ENCODE measurements around the gene C3orf85.

Gene C3orf85

DNA sequence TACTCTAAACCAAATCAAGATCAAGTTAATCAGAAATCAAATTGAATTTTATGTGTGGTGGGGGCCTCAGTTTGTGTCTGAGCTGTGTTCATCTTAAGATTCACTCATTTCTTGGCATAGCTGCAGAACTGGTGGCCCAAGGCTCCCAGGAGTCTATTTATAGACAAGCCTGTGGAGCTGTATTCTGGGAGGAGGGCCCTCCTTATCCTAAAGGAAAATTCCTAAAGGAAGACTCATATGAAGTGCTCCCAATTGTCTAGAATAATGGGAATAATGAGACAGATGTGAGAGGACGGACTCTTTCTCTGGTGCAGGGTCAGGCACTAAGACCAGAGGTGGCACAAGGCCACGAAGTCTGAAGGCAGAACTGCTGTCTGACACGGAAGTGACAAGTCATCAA lies 38.9 kb downstream of the C3orf85 start:
- H3K4me1 ChIP-seq (ENCODE audit: control insufficient read depth, low read length): no peaks in the 10 kb centered on the region

DNA sequence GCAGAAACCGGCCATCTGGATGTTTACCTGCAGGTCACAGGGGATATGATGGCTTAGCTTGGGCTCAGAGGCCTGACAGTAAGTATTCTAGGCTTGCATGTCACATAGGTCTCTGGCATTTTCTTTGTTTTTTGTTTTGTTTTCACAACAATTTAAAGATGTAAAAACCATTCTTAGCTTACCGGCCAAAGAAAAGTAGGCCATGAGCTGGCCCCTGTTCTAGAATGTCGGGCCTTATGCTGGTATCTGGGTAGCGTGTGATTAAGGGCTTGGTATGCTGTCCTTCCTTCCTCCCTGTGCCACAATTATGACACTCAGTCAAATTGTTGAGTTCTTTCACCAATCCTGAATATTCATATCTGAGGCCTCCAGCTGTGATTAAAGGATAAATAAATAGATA lies 40.2 kb downstream of the C3orf85 start:
- no peak for TF ChIP-seq EZH2phosphoT487 (IDR thresholded peaks at IDR 0.05; ENCODE audit: borderline replicate concordance, low read length)
- TF ChIP-seq, protein P1, sequence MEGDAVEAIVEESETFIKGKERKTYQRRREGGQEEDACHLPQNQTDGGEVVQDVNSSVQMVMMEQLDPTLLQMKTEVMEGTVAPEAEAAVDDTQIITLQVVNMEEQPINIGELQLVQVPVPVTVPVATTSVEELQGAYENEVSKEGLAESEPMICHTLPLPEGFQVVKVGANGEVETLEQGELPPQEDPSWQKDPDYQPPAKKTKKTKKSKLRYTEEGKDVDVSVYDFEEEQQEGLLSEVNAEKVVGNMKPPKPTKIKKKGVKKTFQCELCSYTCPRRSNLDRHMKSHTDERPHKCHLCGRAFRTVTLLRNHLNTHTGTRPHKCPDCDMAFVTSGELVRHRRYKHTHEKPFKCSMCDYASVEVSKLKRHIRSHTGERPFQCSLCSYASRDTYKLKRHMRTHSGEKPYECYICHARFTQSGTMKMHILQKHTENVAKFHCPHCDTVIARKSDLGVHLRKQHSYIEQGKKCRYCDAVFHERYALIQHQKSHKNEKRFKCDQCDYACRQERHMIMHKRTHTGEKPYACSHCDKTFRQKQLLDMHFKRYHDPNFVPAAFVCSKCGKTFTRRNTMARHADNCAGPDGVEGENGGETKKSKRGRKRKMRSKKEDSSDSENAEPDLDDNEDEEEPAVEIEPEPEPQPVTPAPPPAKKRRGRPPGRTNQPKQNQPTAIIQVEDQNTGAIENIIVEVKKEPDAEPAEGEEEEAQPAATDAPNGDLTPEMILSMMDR (IDR thresholded peaks at IDR 0.05; ENCODE audit: low read depth, low read length, poor library complexity, severe bottlenecking): no peak
- H3K4me3 ChIP-seq (ENCODE audit: low read length): no peak overlapping the region
- no peaks in the 10 kb centered on the region for H3K4me1 ChIP-seq (ENCODE audit: control insufficient read depth, low read length)
- no peaks in the 10 kb centered on the region for H3F3A ChIP-seq (ENCODE audit: control insufficient read depth, insufficient read depth)
- H3K9me3 ChIP-seq (ENCODE audit: control insufficient read depth, insufficient read depth, low read length): no peaks in the 10 kb centered on the region
- H3K27ac ChIP-seq (ENCODE audit: low read depth, low read length): no peak overlapping the region
- no peaks in the 10 kb centered on the region for H3K27me3 ChIP-seq (ENCODE audit: control insufficient read depth, low read length)
- H3K4me2 ChIP-seq (ENCODE audit: low read length): no peak overlapping the region
- no peaks in the 10 kb centered on the region for H3K9me2 ChIP-seq (replicated peaks; ENCODE audit: control insufficient read depth, low read length)
- H3K36me3 ChIP-seq (ENCODE audit: control insufficient read depth, low read length): no peaks in the 10 kb centered on the region
- no peaks in the 10 kb centered on the region for H4K20me1 ChIP-seq (ENCODE audit: control insufficient read depth, insufficient read depth, low read depth, low read length)
- no peaks in the 10 kb centered on the region for H3K79me2 ChIP-seq (ENCODE audit: control insufficient read depth, low read length)

More for the DNA sequence above, 38.9 kb downstream of the C3orf85 start:
- Histone ChIP-seq H3K27ac (ENCODE audit: low read depth, low read length) (no peak overlapping the region), H3K4me2 (ENCODE audit: low read length) (no peak overlapping the region), H3F3A (ENCODE audit: control insufficient read depth, insufficient read depth) (no peaks in the 10 kb centered on the region), H3K27me3 (ENCODE audit: control insufficient read depth, low read length) (no peaks in the 10 kb centered on the region), H3K9me3 (ENCODE audit: control insufficient read depth, insufficient read depth, low read length) (no peaks in the 10 kb centered on the region), H3K36me3 (ENCODE audit: control insufficient read depth, low read length) (no peaks in the 10 kb centered on the region), H3K9me2 (replicated peaks; ENCODE audit: control insufficient read depth, low read length) (no peaks in the 10 kb centered on the region), H3K79me2 (ENCODE audit: control insufficient read depth, low read length) (no peaks in the 10 kb centered on the region), H3K4me3 (ENCODE audit: low read length) (no peak overlapping the region), H4K20me1 (ENCODE audit: control insufficient read depth, insufficient read depth, low read depth, low read length) (no peaks in the 10 kb centered on the region)
- TF ChIP-seq EZH2phosphoT487 (IDR thresholded peaks at IDR 0.05; ENCODE audit: borderline replicate concordance, low read length): no peak
- TF ChIP-seq, protein P1 (IDR thresholded peaks at IDR 0.05; ENCODE audit: low read depth, low read length, poor library complexity, severe bottlenecking): no peak

DNA sequence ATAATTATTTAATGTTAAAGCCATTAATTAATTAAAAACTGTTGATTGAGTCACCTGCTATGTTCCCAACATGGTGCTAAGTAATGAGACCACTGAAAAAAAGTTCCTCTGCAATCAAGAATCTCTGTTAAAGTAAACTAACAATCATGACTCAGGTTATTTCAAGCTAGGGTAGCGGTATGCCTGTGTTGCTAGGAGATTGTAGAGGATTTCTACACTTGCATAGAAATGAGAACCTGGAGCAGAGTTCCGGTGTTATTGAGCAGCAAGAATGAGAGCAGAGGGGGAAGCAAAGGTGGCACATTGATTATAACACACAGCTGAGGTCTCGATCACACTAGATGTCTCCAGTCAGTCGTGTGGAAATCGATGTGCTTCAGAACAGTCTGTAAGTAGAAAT lies 41.4 kb downstream of the C3orf85 start:
- H3K4me3 ChIP-seq (ENCODE audit: low read length): no peak overlapping the region
- H3K9me3 ChIP-seq (ENCODE audit: control insufficient read depth, insufficient read depth, low read length): no peaks in the 10 kb centered on the region
- no peak overlapping the region for H3K27ac ChIP-seq (ENCODE audit: low read depth, low read length)
- H3K4me1 ChIP-seq (ENCODE audit: control insufficient read depth, low read length): no peaks in the 10 kb centered on the region
- H3K4me2 ChIP-seq (ENCODE audit: low read length): no peak overlapping the region
- no peaks in the 10 kb centered on the region for H3K79me2 ChIP-seq (ENCODE audit: control insufficient read depth, low read length)
- no peaks in the 10 kb centered on the region for H3K9me2 ChIP-seq (replicated peaks; ENCODE audit: control insufficient read depth, low read length)
- H3K27me3 ChIP-seq (ENCODE audit: control insufficient read depth, low read length): no peaks in the 10 kb centered on the region
- H3F3A ChIP-seq (ENCODE audit: control insufficient read depth, insufficient read depth): no peaks in the 10 kb centered on the region
- no peak for TF ChIP-seq EZH2phosphoT487 (IDR thresholded peaks at IDR 0.05; ENCODE audit: borderline replicate concordance, low read length)
- TF ChIP-seq, protein P1 (IDR thresholded peaks at IDR 0.05; ENCODE audit: low read depth, low read length, poor library complexity, severe bottlenecking): no peak
- H4K20me1 ChIP-seq (ENCODE audit: control insufficient read depth, insufficient read depth, low read depth, low read length): no peaks in the 10 kb centered on the region
- no peaks in the 10 kb centered on the region for H3K36me3 ChIP-seq (ENCODE audit: control insufficient read depth, low read length)

DNA sequence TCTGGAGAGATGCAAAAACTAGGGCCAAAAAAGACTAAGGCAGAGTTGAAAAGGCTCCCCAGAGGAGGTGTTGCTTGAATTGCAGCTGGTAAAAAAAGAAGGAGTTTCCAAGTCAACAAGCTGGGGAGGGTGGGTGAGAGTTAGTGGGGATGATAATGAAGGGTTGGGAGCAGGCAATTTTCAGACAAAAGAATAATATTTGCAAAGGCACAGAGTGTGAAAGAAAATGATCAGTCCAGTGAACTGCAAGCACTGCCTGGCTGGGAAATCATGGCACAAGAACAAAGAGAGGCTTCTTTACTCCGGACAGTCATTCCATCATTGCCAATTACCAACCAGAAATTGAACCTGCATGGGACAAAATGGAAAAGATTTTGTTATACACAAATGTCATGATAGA lies 42.2 kb downstream of the C3orf85 start:
- no peaks in the 10 kb centered on the region for H3K9me3 ChIP-seq (ENCODE audit: control insufficient read depth, insufficient read depth, low read length)
- H3K4me1 ChIP-seq (ENCODE audit: control insufficient read depth, low read length): no peaks in the 10 kb centered on the region
- H3K9me2 ChIP-seq (replicated peaks; ENCODE audit: control insufficient read depth, low read length): no peaks in the 10 kb centered on the region
- H3K27ac ChIP-seq (ENCODE audit: low read depth, low read length): no peak overlapping the region
- H3K4me2 ChIP-seq (ENCODE audit: low read length): no peak overlapping the region
- TF ChIP-seq EZH2phosphoT487 (IDR thresholded peaks at IDR 0.05; ENCODE audit: borderline replicate concordance, low read length): no peak
- TF ChIP-seq, protein P1 (IDR thresholded peaks at IDR 0.05; ENCODE audit: low read depth, low read length, poor library complexity, severe bottlenecking): no peak
- H3K27me3 ChIP-seq (ENCODE audit: control insufficient read depth, low read length): no peaks in the 10 kb centered on the region
- no peaks in the 10 kb centered on the region for H3K36me3 ChIP-seq (ENCODE audit: control insufficient read depth, low read length)
- H3F3A ChIP-seq (ENCODE audit: control insufficient read depth, insufficient read depth): no peaks in the 10 kb centered on the region
- H4K20me1 ChIP-seq (ENCODE audit: control insufficient read depth, insufficient read depth, low read depth, low read length): no peaks in the 10 kb centered on the region
- no peaks in the 10 kb centered on the region for H3K79me2 ChIP-seq (ENCODE audit: control insufficient read depth, low read length)
- no peak overlapping the region for H3K4me3 ChIP-seq (ENCODE audit: low read length)
